ENCODE results near the gene PGLYRP4.

- TF ChIP-seq KDM5A (IDR thresholded peaks at IDR 0.05) (no peak), CTCF (IDR thresholded peaks at IDR 0.05) (no peak), MAFK (IDR thresholded peaks at IDR 0.05; ENCODE audit: partially characterized antibody) (no peak), CEBPB (IDR thresholded peaks at IDR 0.05) (no peak), NR3C1 (IDR thresholded peaks at IDR 0.05) (no peak)
Observed at GRCh38 chr1:153361480-153362109, 13.0 kb upstream of the PGLYRP4 start.
